Ovary (tissue), 9 donors: ENCODE data around the gene ICAM4. TPM values are rescaled to one million over a fixed set of nuclear protein-coding genes. Genes with fewer than 3 reads are reported as not detected.

Experiments
- DNase-seq, 5 donors: peaks; one replicate each; pipeline ENCODE4 v3.0.0-alpha.2; 2019 to 2020
- H3K27ac ChIP-seq, 2 donors: fragments of 200-600 bp; one replicate each; pipeline versions ENCODE4 v1.5.1 to v1.8.0; 2019 to 2022
- H3K27me3 ChIP-seq: fragments of 200-600 bp; one replicate; pipeline ENCODE4 v1.8.0; 2022
- H3K36me3 ChIP-seq: fragments of 200-600 bp; sonication (generic); one replicate; pipeline ENCODE4 v1.5.1; 2019
- H3K4me1 ChIP-seq: one replicate; pipeline ENCODE4 v1.8.1; 2013; ENCODE audit warnings: mild to moderate bottlenecking, moderate library complexity; ENCODE audit not compliant: insufficient read depth
- H3K4me3 ChIP-seq: fragments of 200-600 bp; sonication (generic); one replicate; pipeline ENCODE4 v1.5.1; 2017
- H3K9me3 ChIP-seq, 2 donors: fragments of 200-600 bp in 1 of 2; sonication (generic) in 1 of 2; one replicate each; pipeline versions ENCODE4 v1.5.1 to v1.8.1; 2013 to 2019; ENCODE audit warnings: mild to moderate bottlenecking in 1 of 2, moderate library complexity in 1 of 2
- EP300 ChIP-seq: sonication (generic); formaldehyde crosslinking; IDR thresholded peaks from one replicate; pipeline ENCODE4 v1.6.1; 2017; ENCODE audit warnings: antibody characterized with exemption
- POLR2A ChIP-seq: fragments of 450-650 bp; IDR thresholded peaks from one replicate; pipeline ENCODE4 v1.6.1; 2017; ENCODE audit warnings: antibody characterized with exemption, mild to moderate bottlenecking, moderate library complexity
- WGBS, 3 donors: extraction: QIAGEN DNeasy Blood & Tissue Kit in 1 of 3; methylation state at CpG; one replicate each; pipeline versions ENCODE4 v1.1.5 to v1.1.7; 2013 to 2017; 5-methylcytosine and 5-hydroxymethylcytosine counted together
- intact Hi-C, 4 donors: fragments of 100-400 bp; cut with DNase I; formaldehyde crosslinking; loops; one replicate each; pipeline versions ENCODE4 v1.11.0 to v1.15.1; 2022 to 2023
- polyA plus RNA-seq, 2 donors: library from polyadenylated mRNA; stranded (reverse); fragments of 200-250 nt in 1 of 2; fragments of 350-450 nt in 1 of 2; fragmentation: Illumina TruSeq in 1 of 2; extraction: RNeasy Lipid Tissue Mini Kit (QIAGEN cat#74804) in 1 of 2; gene quantifications; one replicate each; pipeline ENCODE4 v1.2.3, GENCODE V29; 2013 to 2014
- total RNA-seq, 7 donors: library from RNA; depleted of rRNA in 2 of 7; stranded (reverse); fragments of >200 nt in 2 of 7; fragmentation: NEBNext Ultra II Directional in 3 of 7; extraction: Animal tissue kit (Norgen Biotek cat#: 25700) in 3 of 7; gene quantifications; one replicate each; pipeline versions ENCODE4 v1.1.0 to v1.2.4, GENCODE V29; 2016 to 2023
- TF ChIP-seq, protein P1 (sequence below), 3 donors: fragments of 450-650 bp in 2 of 3; fragments of 200-600 bp in 1 of 3; IDR thresholded peaks; one replicate each; pipeline versions ENCODE4 v1.5.1 to v1.8.0; 2016 to 2022; ENCODE audit warnings: antibody characterized with exemption in 3 of 3, mild to moderate bottlenecking in 1 of 3
- donor health status: DM: no; HTN: no; CAD: no; lungs with moderate emphysema.
- donor health status: DM: no; HTN: no; CAD: no.
- donor health status: Bipolar disorder and iron deficiency.
- donor health status: DM: yes; HTN: yes; CAD: no.
- donor health status: DM: no; HTN: no; CAD: no.
- donor health status: DM: yes; HTN: yes; CAD: no.

Gene ICAM4
- total and polyA plus RNA-seq, 9 donors: 0.17 to 3.3 (median 0.47) TPM

GRCh38 chr19:10288662-10289166 is 2.0 kb downstream of the ICAM4 start:
- TF ChIP-seq POLR2A (no peak), EP300 (no peak)
- TF ChIP-seq, protein P1, sequence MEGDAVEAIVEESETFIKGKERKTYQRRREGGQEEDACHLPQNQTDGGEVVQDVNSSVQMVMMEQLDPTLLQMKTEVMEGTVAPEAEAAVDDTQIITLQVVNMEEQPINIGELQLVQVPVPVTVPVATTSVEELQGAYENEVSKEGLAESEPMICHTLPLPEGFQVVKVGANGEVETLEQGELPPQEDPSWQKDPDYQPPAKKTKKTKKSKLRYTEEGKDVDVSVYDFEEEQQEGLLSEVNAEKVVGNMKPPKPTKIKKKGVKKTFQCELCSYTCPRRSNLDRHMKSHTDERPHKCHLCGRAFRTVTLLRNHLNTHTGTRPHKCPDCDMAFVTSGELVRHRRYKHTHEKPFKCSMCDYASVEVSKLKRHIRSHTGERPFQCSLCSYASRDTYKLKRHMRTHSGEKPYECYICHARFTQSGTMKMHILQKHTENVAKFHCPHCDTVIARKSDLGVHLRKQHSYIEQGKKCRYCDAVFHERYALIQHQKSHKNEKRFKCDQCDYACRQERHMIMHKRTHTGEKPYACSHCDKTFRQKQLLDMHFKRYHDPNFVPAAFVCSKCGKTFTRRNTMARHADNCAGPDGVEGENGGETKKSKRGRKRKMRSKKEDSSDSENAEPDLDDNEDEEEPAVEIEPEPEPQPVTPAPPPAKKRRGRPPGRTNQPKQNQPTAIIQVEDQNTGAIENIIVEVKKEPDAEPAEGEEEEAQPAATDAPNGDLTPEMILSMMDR (IDR thresholded peaks at IDR 0.05): no peak

GRCh38 chr19:10289167-10289835 is 2.5 kb downstream of the ICAM4 start:
- TF ChIP-seq EP300 (no peak), POLR2A (no peak)
- TF ChIP-seq, protein P1 (IDR thresholded peaks at IDR 0.05): no peak
- no peaks in the 10 kb centered on the region for H3K36me3 ChIP-seq
- no peaks in the 10 kb centered on the region for H3K9me3 ChIP-seq
- peaks cover 16% of the 10 kb centered on the region for H3K4me1 ChIP-seq
- H3K27me3 ChIP-seq: peaks cover 6% of the 10 kb centered on the region
- peak overlapping the region; percentile 1 for H3K4me3 ChIP-seq
- WGBS, 3 donors: 0 to 1% (median 1%) methylated on average over 50 of the region's 50 CpGs
- intact Hi-C loops: no loop called here
- DNase-seq: peak in 2 of 5 donors; percentile 54 to 68
- no peak overlapping the region for H3K27ac ChIP-seq

More at GRCh38 chr19:10288662-10289166, 2.0 kb downstream of the ICAM4 start:
- Histone ChIP-seq H3K27me3 (peaks cover 6% of the 10 kb centered on the region), H3K4me3 (no peak overlapping the region), H3K9me3 (no peaks in the 10 kb centered on the region), H3K36me3 (no peaks in the 10 kb centered on the region), H3K4me1 (peaks cover 16% of the 10 kb centered on the region), H3K27ac (no peak overlapping the region)
- 4 to 11% (median 6%) methylated on average over 23 of the region's 23 CpGs for WGBS, 3 donors
- DNase-seq: no peak
- intact Hi-C loops: no loop called here

- intact Hi-C loops: no loop called here
- Histone ChIP-seq H3K27ac (no peak within 1 kb of the TSS), H3K27me3 (peaks cover 6% of the 10 kb centered on the region), H3K9me3 (no peaks in the 10 kb centered on the region), H3K4me3 (peak within 1 kb of the TSS; percentile 1), H3K4me1 (peaks cover 16% of the 10 kb centered on the region), H3K36me3 (no peaks in the 10 kb centered on the region)
- WGBS, 3 donors: 0 to 1% (median 1%) methylated on average over 23 to 45 of the region's 45 CpGs
- TF ChIP-seq, protein P1 (IDR thresholded peaks at IDR 0.05): no peak
- TF ChIP-seq POLR2A (no peak), EP300 (no peak)
- peak in 2 of 5 donors; percentile 33 to 56 for DNase-seq
These were observed 3.1 kb downstream of the ICAM4 start, which contains the start of gene ICAM5 for GRCh38 chr19:10289836-10290356. Gene ICAM5, plus strand, starts transcription at chr19:10289952. Its CDS starts 92 bp downstream, at chr19:10290044.

DNA sequence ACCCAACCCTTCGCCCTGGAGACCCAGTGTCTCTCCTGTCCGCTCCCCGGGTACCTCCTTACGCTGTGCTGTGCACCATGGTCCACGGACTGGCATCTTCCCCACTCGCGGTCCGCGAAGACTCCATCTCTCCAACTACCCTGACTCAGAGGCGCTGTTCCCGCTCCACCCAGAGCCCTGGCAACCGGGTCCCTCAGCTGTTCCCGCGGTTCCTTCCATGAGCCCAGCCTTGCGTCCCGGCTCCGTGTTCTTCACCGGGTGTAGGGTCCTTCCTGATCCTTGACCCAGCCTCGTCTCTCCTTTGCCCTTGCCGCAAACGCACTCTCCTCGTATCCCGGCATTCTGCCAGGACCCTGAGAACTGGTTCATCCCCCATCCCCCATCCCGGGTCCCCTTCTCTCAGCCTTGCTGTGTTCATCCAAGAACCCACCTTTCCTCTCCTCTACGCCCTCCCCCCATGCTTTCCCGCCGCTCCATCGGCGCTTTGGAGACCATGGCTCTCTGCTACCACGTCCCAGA is 3.7 kb downstream of the ICAM4 start:
- Histone ChIP-seq H3K9me3 (no peaks in the 10 kb centered on the region), H3K4me3 (no peak overlapping the region), H3K27ac (no peak overlapping the region), H3K4me1 (peaks cover 19% of the 10 kb centered on the region), H3K27me3 (peaks cover 6% of the 10 kb centered on the region), H3K36me3 (no peaks in the 10 kb centered on the region)
- intact Hi-C loops: no loop called here
- TF ChIP-seq, protein P1 (IDR thresholded peaks at IDR 0.05): no peak
- TF ChIP-seq POLR2A (no peak), EP300 (no peak)
- 1% methylated on average over 30 of the region's 30 CpGs for WGBS, 3 donors
- DNase-seq: peak in 2 of 5 donors; percentile 35 to 51
